Smooth muscle cell (in vitro differentiated cells): ENCODE data around the gene PLPPR4. TPM values are rescaled to one million over a fixed set of nuclear protein-coding genes. Genes with fewer than 3 reads are reported as not detected.

Source experiments
- DNase-seq: peaks from one replicate; lab custom pipeline; 2025; ENCODE audit not compliant: unreplicated experiment; lab: John Stamatoyannopoulos, UW
- H2AFZ ChIP-seq: fragments of 200-600 bp; sonication (generic); 2 replicates; pipeline ENCODE4 v1.6.0; 2016; ENCODE audit warnings: antibody characterized with exemption, low read depth, mild to moderate bottlenecking
- H3F3A ChIP-seq: fragments of 200-600 bp; sonication (generic); 2 replicates; pipeline ENCODE4 v1.6.0; 2017; ENCODE audit warnings: antibody characterized with exemption, low read depth
- H3K27ac ChIP-seq: fragments of 200-600 bp; sonication (generic); 2 replicates; pipeline ENCODE4 v1.5.1; 2016; ENCODE audit warnings: low read depth, mild to moderate bottlenecking
- H3K27me3 ChIP-seq: fragments of 200-600 bp; sonication (generic); 2 replicates; pipeline ENCODE4 v1.6.1; 2016; ENCODE audit warnings: low read depth, mild to moderate bottlenecking
- H3K36me3 ChIP-seq: fragments of 200-600 bp; sonication (generic); 2 replicates; pipeline ENCODE4 v1.5.1; 2016; ENCODE audit warnings: low read depth
- H3K4me1 ChIP-seq: fragments of 200-600 bp; sonication (generic); 2 replicates; pipeline ENCODE4 v1.5.1; 2016; ENCODE audit warnings: low read depth
- H3K4me2 ChIP-seq: fragments of 200-600 bp; sonication (generic); 2 replicates; pipeline ENCODE4 v1.6.0; 2016; ENCODE audit warnings: mild to moderate bottlenecking
- H3K4me3 ChIP-seq: fragments of 200-600 bp; sonication (generic); 2 replicates; pipeline ENCODE4 v1.5.1; 2016; ENCODE audit warnings: mild to moderate bottlenecking
- H3K79me2 ChIP-seq: fragments of 200-600 bp; sonication (generic); 2 replicates; pipeline ENCODE4 v1.6.0; 2016; ENCODE audit warnings: low read depth, mild to moderate bottlenecking
- H3K9ac ChIP-seq: fragments of 200-600 bp; sonication (generic); 2 replicates; pipeline ENCODE4 v1.6.0; 2016; ENCODE audit warnings: low read depth
- H3K9me3 ChIP-seq: fragments of 200-600 bp; sonication (generic); replicated peaks from 2 replicates; pipeline ENCODE4 v1.5.1; 2016; ENCODE audit warnings: low read depth
- H4K20me1 ChIP-seq: fragments of 200-600 bp; sonication (generic); 2 replicates; pipeline ENCODE4 v1.6.0; 2016; ENCODE audit warnings: low read depth
- CTCF ChIP-seq: fragments of 200-600 bp; sonication (generic); IDR thresholded peaks from 2 replicates; pipeline ENCODE4 v1.5.1; 2017; ENCODE audit warnings: borderline replicate concordance, mild to moderate bottlenecking, antibody characterized with exemption; ENCODE audit not compliant: insufficient read depth, poor library complexity, severe bottlenecking
- WGBS: methylation state at CpG from one replicate; pipeline ENCODE4 v1.1.7; 2016; ENCODE audit warnings: low lambda C conversion rate; 5-methylcytosine and 5-hydroxymethylcytosine counted together
- polyA plus RNA-seq: library from polyadenylated mRNA; unstranded; fragments of >200 nt; fragmentation: Nextera tagmentation; extraction: Ambion mirVana; gene quantifications from 2 replicates; pipeline ENCODE4 v1.2.1, GENCODE V29; 2016
- total RNA-seq: library from RNA; depleted of rRNA; stranded (reverse); fragments of >200 nt; gene quantifications from 2 replicates; pipeline ENCODE4 v1.2.3, GENCODE V29; 2014

The PLPPR4 gene
- total RNA-seq (6.9 and 8.4 TPM in 2 replicates), polyA plus RNA-seq (1.1 and 4.6 TPM in 2 replicates)

- DNase-seq = peak; percentile 29
- no peaks in the 10 kb centered on the region for H3K79me2 ChIP-seq
- 6% methylated on average over 51 of the region's 51 CpGs for WGBS
- no peaks in the 10 kb centered on the region for H3K27me3 ChIP-seq
- no peak within 1 kb of the TSS for H3K9ac ChIP-seq
- H3K36me3 ChIP-seq = no peaks in the 10 kb centered on the region
- H3K4me1 ChIP-seq = no peaks in the 10 kb centered on the region
- peak within 1 kb of the TSS; percentile 94 for H2AFZ ChIP-seq
- peak within 1 kb of the TSS; percentile 48 for H3K4me3 ChIP-seq
- H3K27ac ChIP-seq = no peak within 1 kb of the TSS
- peaks cover 3% of the 10 kb centered on the region for H3F3A ChIP-seq
- no peaks in the 10 kb centered on the region for H3K9me3 ChIP-seq
- TF ChIP-seq CTCF = no peak
- peak within 1 kb of the TSS; percentile 83 for H3K4me2 ChIP-seq
- no peaks in the 10 kb centered on the region for H4K20me1 ChIP-seq
Observed at GRCh38 chr1:99264201-99265021, at the start of gene PLPPR4. TSS of gene PLPPR4 (plus strand) at chr1:99264492. CDS start at chr1:99264594, 102 bp downstream.

GRCh38 chr1:99216956-99217355 is 47.3 kb upstream of the PLPPR4 start:
- H3F3A ChIP-seq = no peaks in the 10 kb centered on the region
- H2AFZ ChIP-seq = no peak overlapping the region
- no peaks in the 10 kb centered on the region for H3K36me3 ChIP-seq
- DNase-seq = no peak
- H4K20me1 ChIP-seq = no peaks in the 10 kb centered on the region
- H3K9me3 ChIP-seq = peaks cover 5% of the 10 kb centered on the region
- TF ChIP-seq CTCF = no peak
- no peak overlapping the region for H3K4me2 ChIP-seq
- H3K27me3 ChIP-seq = no peaks in the 10 kb centered on the region
- H3K27ac ChIP-seq = no peak overlapping the region
- 84% methylated on average over 5 of the region's 5 CpGs for WGBS
- H3K4me1 ChIP-seq = no peaks in the 10 kb centered on the region
- no peak overlapping the region for H3K4me3 ChIP-seq
- no peaks in the 10 kb centered on the region for H3K79me2 ChIP-seq
- H3K9ac ChIP-seq = no peak overlapping the region

- no peaks in the 10 kb centered on the region for H3F3A ChIP-seq
- WGBS = 40% methylated on average over 4 of the region's 4 CpGs
- H3K4me1 ChIP-seq = no peaks in the 10 kb centered on the region
- no peak overlapping the region for H3K4me2 ChIP-seq
- H3K9me3 ChIP-seq = peaks cover 5% of the 10 kb centered on the region
- no peaks in the 10 kb centered on the region for H3K27me3 ChIP-seq
- no peaks in the 10 kb centered on the region for H3K79me2 ChIP-seq
- H3K36me3 ChIP-seq = no peaks in the 10 kb centered on the region
- H3K27ac ChIP-seq = no peak overlapping the region
- no peak overlapping the region for H3K9ac ChIP-seq
- no peak for TF ChIP-seq CTCF
- H4K20me1 ChIP-seq = no peaks in the 10 kb centered on the region
- no peak for DNase-seq
- H2AFZ ChIP-seq = no peak overlapping the region
- H3K4me3 ChIP-seq = no peak overlapping the region
Observed at GRCh38 chr1:99217599-99217998, 46.7 kb upstream of the PLPPR4 start.

GRCh38 chr1:99218572-99218971 is 45.7 kb upstream of the PLPPR4 start:
- no peak overlapping the region for H3K9ac ChIP-seq
- TF ChIP-seq CTCF = no peak
- H3K27me3 ChIP-seq = no peaks in the 10 kb centered on the region
- no peak for DNase-seq
- peaks cover 5% of the 10 kb centered on the region for H3K9me3 ChIP-seq
- 89% methylated on average over 4 of the region's 4 CpGs for WGBS
- H3K4me1 ChIP-seq = no peaks in the 10 kb centered on the region
- H3K79me2 ChIP-seq = no peaks in the 10 kb centered on the region
- no peak overlapping the region for H3K27ac ChIP-seq
- H4K20me1 ChIP-seq = no peaks in the 10 kb centered on the region
- H2AFZ ChIP-seq = no peak overlapping the region
- no peaks in the 10 kb centered on the region for H3F3A ChIP-seq
- no peaks in the 10 kb centered on the region for H3K36me3 ChIP-seq
- H3K4me2 ChIP-seq = no peak overlapping the region
- H3K4me3 ChIP-seq = no peak overlapping the region
